Endodermal cell (in vitro differentiated cells): Measurements from ENCODE around the gene SLC35F1. TPM values are rescaled to one million over a fixed set of nuclear protein-coding genes. Genes with fewer than 3 reads are reported as not detected.

Experiments
- DNase-seq: peaks from one replicate; pipeline ENCODE4 v3.0.0-alpha.2; 2017
- H3K27ac ChIP-seq: 2 replicates; pipeline ENCODE4 v1.5.1; 2013; ENCODE audit warnings: mild to moderate bottlenecking, low read depth, low read length, moderate library complexity
- H3K27me3 ChIP-seq: 2 replicates; pipeline ENCODE4 v1.6.1; 2013; ENCODE audit warnings: mild to moderate bottlenecking, low read length, moderate library complexity; ENCODE audit not compliant: insufficient read depth, control insufficient read depth, poor library complexity, severe bottlenecking
- H3K36me3 ChIP-seq: 2 replicates; pipeline ENCODE4 v1.7.0; 2013; ENCODE audit warnings: mild to moderate bottlenecking, low read length, moderate library complexity; ENCODE audit not compliant: control insufficient read depth, insufficient read depth
- H3K4me1 ChIP-seq: one replicate; pipeline ENCODE4 v1.7.0; 2013; ENCODE audit warnings: low read length; ENCODE audit not compliant: control insufficient read depth, insufficient read depth
- H3K4me3 ChIP-seq: 2 replicates; pipeline ENCODE4 v1.5.1; 2013; ENCODE audit warnings: mild to moderate bottlenecking, low read length, moderate library complexity
- H3K9ac ChIP-seq: 2 replicates; pipeline ENCODE4 v1.6.1; 2013; ENCODE audit warnings: mild to moderate bottlenecking, low read length, moderate library complexity; ENCODE audit not compliant: poor library complexity, severe bottlenecking; ENCODE audit errors: extremely low read depth
- H3K9me3 ChIP-seq: 2 replicates; pipeline ENCODE4 v1.6.1; 2013; ENCODE audit warnings: mild to moderate bottlenecking, low read length, moderate library complexity; ENCODE audit not compliant: control insufficient read depth
- H3K27ac Mint-ChIP-seq: 2 replicates; pipeline ENCODE4 v1.8.0; 2020; ENCODE audit warnings: mixed read lengths
- H3K27me3 Mint-ChIP-seq: 2 replicates; pipeline ENCODE4 v1.8.0; 2021; ENCODE audit warnings: mild to moderate bottlenecking, mixed read lengths; ENCODE audit not compliant: insufficient read depth
- H3K36me3 Mint-ChIP-seq: 2 replicates; pipeline ENCODE4 v1.8.0; 2020; ENCODE audit warnings: low read depth, mixed read lengths
- H3K4me1 Mint-ChIP-seq: 2 replicates; pipeline ENCODE4 v1.8.0; 2020; ENCODE audit warnings: mixed read lengths
- H3K4me3 Mint-ChIP-seq: 2 replicates; pipeline ENCODE4 v1.8.0; 2020; ENCODE audit warnings: mild to moderate bottlenecking, moderate library complexity, mixed read lengths
- H3K9me3 Mint-ChIP-seq: 2 replicates; pipeline ENCODE4 v1.8.0; 2020; ENCODE audit warnings: mild to moderate bottlenecking, mixed read lengths
- WGBS, 2 experiments: methylation state at CpG; one replicate each; pipeline versions ENCODE4 v1.1.5 to v1.1.7; 2013; ENCODE audit warnings: missing lambda C conversion rate in 2 of 2, mixed read lengths in 1 of 2; ENCODE audit not compliant: insufficient coverage in 1 of 2, insufficient read length in 1 of 2; 5-methylcytosine and 5-hydroxymethylcytosine counted together
- total RNA-seq, 2 donors: library from RNA; stranded (reverse); fragmentation: NEBNext Ultra II Directional in 1 of 2; extraction: Animal tissue kit (Norgen Biotek cat#: 25700) in 1 of 2; gene quantifications; 2 replicates in 1 of 2; 3 replicates in 1 of 2; pipeline ENCODE4 v1.2.1, GENCODE V29; 2021
- TF ChIP-seq, protein P1 (sequence below): fragments of 200-600 bp; sonication (generic); conservative IDR thresholded peaks from 2 replicates; pipeline ENCODE4 v1.5.0; 2021; ENCODE audit warnings: antibody characterized with exemption, mild to moderate bottlenecking

Gene SLC35F1
- total RNA-seq, 2 donors from 2014 or later: 6.7 to 12.8 TPM

DNA sequence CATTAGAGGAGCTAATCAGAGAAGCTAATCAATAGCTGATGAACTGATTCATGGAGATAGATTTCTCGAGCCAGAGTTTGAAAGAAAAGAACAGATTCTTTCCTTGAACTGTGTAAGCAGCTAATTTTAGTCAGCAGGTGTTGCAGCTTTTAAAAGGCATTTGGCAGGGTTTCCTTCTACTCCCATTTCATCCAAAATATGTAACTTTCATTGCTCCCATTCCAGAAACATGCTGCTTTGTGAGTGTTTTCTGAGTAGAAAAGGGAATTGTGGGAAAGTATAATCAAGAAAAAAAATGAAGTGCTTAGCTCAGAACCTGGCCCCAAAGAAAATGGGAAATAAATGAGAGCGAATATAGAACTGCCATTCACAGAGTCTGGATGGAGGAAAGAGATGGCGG lies 20.8 kb downstream of the SLC35F1 start:
- Mint-ChIP-seq H3K9me3 (peaks cover 23% of the 10 kb centered on the region), H3K4me1 (peaks cover 5% of the 10 kb centered on the region), H3K27me3 (peaks cover 1% of the 10 kb centered on the region), H3K27ac (no peak overlapping the region), H3K4me3 (no peak overlapping the region), H3K36me3 (peaks cover 2% of the 10 kb centered on the region)
- 86 to 88% methylated on average over 1 to 3 of the region's 3 CpGs for WGBS, 2 experiments
- H3K27ac ChIP-seq: no peak overlapping the region
- no peak for DNase-seq
- H3K4me3 ChIP-seq: no peak overlapping the region
- no peaks in the 10 kb centered on the region for H3K27me3 ChIP-seq
- no peaks in the 10 kb centered on the region for H3K36me3 ChIP-seq
- peaks cover 18% of the 10 kb centered on the region for H3K9me3 ChIP-seq
- H3K9ac ChIP-seq: no peak overlapping the region
- TF ChIP-seq, protein P1, sequence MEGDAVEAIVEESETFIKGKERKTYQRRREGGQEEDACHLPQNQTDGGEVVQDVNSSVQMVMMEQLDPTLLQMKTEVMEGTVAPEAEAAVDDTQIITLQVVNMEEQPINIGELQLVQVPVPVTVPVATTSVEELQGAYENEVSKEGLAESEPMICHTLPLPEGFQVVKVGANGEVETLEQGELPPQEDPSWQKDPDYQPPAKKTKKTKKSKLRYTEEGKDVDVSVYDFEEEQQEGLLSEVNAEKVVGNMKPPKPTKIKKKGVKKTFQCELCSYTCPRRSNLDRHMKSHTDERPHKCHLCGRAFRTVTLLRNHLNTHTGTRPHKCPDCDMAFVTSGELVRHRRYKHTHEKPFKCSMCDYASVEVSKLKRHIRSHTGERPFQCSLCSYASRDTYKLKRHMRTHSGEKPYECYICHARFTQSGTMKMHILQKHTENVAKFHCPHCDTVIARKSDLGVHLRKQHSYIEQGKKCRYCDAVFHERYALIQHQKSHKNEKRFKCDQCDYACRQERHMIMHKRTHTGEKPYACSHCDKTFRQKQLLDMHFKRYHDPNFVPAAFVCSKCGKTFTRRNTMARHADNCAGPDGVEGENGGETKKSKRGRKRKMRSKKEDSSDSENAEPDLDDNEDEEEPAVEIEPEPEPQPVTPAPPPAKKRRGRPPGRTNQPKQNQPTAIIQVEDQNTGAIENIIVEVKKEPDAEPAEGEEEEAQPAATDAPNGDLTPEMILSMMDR: no peak
- no peaks in the 10 kb centered on the region for H3K4me1 ChIP-seq

DNA sequence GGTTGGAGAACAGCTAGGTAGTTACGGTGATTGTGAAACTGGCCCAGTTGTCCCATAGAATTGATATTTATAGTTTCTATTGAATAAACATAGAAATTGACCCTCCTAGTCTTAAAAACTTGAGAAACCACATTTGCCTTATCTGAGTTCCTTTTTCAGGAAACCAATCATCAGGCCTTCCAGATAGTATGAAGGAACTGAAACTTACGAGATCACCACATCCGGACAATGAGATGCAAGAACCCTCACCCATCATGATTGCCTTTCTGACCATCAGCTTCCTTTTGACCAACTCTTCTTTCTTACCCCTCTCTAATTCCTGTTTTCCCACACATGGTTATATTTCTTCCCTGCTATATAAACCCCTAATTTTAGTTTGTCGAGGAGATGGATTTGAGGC lies 21.8 kb downstream of the SLC35F1 start:
- Mint-ChIP-seq H3K4me3 (no peak overlapping the region), H3K4me1 (peaks cover 5% of the 10 kb centered on the region), H3K36me3 (peaks cover 2% of the 10 kb centered on the region), H3K27ac (no peak overlapping the region), H3K27me3 (no peaks in the 10 kb centered on the region), H3K9me3 (peaks cover 23% of the 10 kb centered on the region)
- H3K36me3 ChIP-seq: no peaks in the 10 kb centered on the region
- no peak overlapping the region for H3K27ac ChIP-seq
- TF ChIP-seq, protein P1: no peak
- no peak for DNase-seq
- no peaks in the 10 kb centered on the region for H3K4me1 ChIP-seq
- no peak overlapping the region for H3K4me3 ChIP-seq
- H3K9ac ChIP-seq: no peak overlapping the region
- no peaks in the 10 kb centered on the region for H3K27me3 ChIP-seq
- peaks cover 18% of the 10 kb centered on the region for H3K9me3 ChIP-seq
- WGBS, 2 experiments: 92 to 95% methylated on average over 2 to 4 of the region's 4 CpGs

DNA sequence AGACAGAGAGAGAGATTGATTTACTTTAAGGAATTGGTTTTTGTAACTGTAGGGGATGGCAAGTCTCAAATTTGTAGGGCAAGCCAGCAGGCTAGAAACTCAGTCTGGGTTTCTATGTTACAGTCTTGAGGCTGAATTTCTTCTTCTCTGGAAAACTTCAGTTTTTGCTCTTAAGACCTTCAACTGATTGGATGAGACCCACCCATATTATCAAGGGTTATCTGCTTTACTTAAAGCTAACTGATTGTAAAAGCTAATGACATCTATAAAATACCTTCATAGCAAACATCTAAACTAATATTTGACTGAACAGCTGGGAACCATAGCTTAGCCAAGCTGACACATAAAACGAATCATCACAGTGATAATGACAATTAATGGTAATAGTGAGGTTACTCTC lies 22.4 kb downstream of the SLC35F1 start:
- no peak overlapping the region for H3K4me3 Mint-ChIP-seq
- Histone ChIP-seq H3K27ac (no peak overlapping the region), H3K4me3 (no peak overlapping the region), H3K36me3 (no peaks in the 10 kb centered on the region), H3K9ac (no peak overlapping the region), H3K4me1 (no peaks in the 10 kb centered on the region), H3K27me3 (no peaks in the 10 kb centered on the region), H3K9me3 (peaks cover 18% of the 10 kb centered on the region)
- no peak overlapping the region for H3K27ac Mint-ChIP-seq
- no peak for DNase-seq
- TF ChIP-seq, protein P1: no peak
- H3K36me3 Mint-ChIP-seq: peaks cover 2% of the 10 kb centered on the region
- 100% methylated on average over 1 of the region's 1 CpG; no CpG with 5 or more reads in 1 of the 2 experiments for WGBS, 2 experiments
- H3K27me3 Mint-ChIP-seq: no peaks in the 10 kb centered on the region
- H3K9me3 Mint-ChIP-seq: peaks cover 23% of the 10 kb centered on the region
- H3K4me1 Mint-ChIP-seq: peaks cover 5% of the 10 kb centered on the region
